Lower leg skin (tissue), 3 donors: ENCODE data around the gene ADIRF.

ENCODE experiments used
- POLR2A ChIP-seq, 2 donors: fragments of 450-650 bp; IDR thresholded peaks; one replicate each; pipeline ENCODE4 v1.6.1; 2016 to 2017; ENCODE audit warnings: antibody characterized with exemption in 2 of 2, mild to moderate bottlenecking in 1 of 2, moderate library complexity in 1 of 2
- TF ChIP-seq, protein P1 (sequence below), 3 donors: fragments of 450-650 bp; IDR thresholded peaks; one replicate each; pipeline ENCODE4 v1.5.1; 2016; ENCODE audit warnings: antibody characterized with exemption in 3 of 3, mild to moderate bottlenecking in 3 of 3, moderate library complexity in 2 of 3

DNA sequence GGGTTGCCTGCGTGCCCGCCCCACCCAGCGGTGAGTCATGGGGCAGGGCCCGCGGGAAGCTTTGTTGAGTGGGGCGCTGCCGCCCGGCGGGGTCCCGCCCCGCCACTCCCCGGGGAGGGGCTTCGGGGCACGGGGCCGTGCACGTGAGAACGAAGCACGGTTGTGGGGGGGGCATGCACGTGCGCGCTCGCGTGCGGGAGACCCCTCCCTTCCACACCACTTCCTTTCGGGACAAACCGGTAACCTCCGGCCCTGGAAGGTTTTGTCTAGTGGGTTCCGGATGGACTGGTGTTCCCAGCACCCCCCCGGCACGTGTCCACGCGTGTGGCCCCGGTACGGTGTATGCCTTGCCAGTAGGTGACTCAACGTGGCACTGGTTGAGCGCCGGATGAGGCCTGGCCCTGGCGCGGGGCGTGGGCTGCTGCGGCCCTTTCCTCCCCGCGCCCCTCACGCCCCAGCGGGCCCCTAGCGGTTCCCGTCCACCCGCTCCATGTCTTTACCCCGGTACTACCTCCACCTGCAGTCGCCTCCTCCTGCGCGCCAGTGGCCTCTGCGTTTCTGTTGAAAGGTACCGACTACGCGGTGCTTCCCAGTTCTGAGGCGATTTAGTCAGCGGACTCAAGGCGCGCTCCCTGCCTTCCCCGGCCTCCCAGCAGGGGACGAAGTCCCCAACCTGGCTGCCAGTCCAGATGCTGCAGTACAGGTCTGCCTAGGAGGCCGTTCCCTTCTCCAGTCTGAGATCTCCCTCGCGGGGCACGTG is 3.1 kb downstream of the ADIRF start:
- TF ChIP-seq, protein P1, sequence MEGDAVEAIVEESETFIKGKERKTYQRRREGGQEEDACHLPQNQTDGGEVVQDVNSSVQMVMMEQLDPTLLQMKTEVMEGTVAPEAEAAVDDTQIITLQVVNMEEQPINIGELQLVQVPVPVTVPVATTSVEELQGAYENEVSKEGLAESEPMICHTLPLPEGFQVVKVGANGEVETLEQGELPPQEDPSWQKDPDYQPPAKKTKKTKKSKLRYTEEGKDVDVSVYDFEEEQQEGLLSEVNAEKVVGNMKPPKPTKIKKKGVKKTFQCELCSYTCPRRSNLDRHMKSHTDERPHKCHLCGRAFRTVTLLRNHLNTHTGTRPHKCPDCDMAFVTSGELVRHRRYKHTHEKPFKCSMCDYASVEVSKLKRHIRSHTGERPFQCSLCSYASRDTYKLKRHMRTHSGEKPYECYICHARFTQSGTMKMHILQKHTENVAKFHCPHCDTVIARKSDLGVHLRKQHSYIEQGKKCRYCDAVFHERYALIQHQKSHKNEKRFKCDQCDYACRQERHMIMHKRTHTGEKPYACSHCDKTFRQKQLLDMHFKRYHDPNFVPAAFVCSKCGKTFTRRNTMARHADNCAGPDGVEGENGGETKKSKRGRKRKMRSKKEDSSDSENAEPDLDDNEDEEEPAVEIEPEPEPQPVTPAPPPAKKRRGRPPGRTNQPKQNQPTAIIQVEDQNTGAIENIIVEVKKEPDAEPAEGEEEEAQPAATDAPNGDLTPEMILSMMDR (IDR thresholded peaks at IDR 0.05) = no peak
- TF ChIP-seq POLR2A (IDR thresholded peaks at IDR 0.05) = no peak
